GM18907 (cell line): ENCODE data around the gene NPAS3.

Experiments
- ATAC-seq: cut with Tn5 transposase; IDR thresholded peaks from one replicate; pipeline ENCODE4 v1.9.1; 2021; ENCODE audit warnings: mild to moderate bottlenecking, moderate library complexity; ENCODE audit not compliant: unreplicated experiment

NPAS3 gene

GRCh38 chr14:33241331-33241730 is 302.7 kb downstream of the NPAS3 start:
- no peak for ATAC-seq

GRCh38 chr14:33249233-33249820 is 310.6 kb downstream of the NPAS3 start:
- ATAC-seq: no peak

- no peak for ATAC-seq
These were observed 312.3 kb downstream of the NPAS3 start for GRCh38 chr14:33250963-33251362.

- no peak for ATAC-seq
These were observed 315.7 kb downstream of the NPAS3 start for GRCh38 chr14:33254342-33254741.

GRCh38 chr14:33254861-33255395 is 316.2 kb downstream of the NPAS3 start:
- no peak for ATAC-seq

- ATAC-seq: no peak
These were observed 319.1 kb downstream of the NPAS3 start for GRCh38 chr14:33257796-33258195.

GRCh38 chr14:33259764-33260163 is 321.1 kb downstream of the NPAS3 start:
- no peak for ATAC-seq

GRCh38 chr14:33271216-33271615 is 332.5 kb downstream of the NPAS3 start:
- ATAC-seq: no peak

GRCh38 chr14:33271891-33272290 is 333.2 kb downstream of the NPAS3 start:
- no peak for ATAC-seq

GRCh38 chr14:33273978-33274377 is 335.3 kb downstream of the NPAS3 start:
- no peak for ATAC-seq

GRCh38 chr14:33275879-33276278 is 337.2 kb downstream of the NPAS3 start:
- no peak for ATAC-seq

- no peak for ATAC-seq
These were observed 341.2 kb downstream of the NPAS3 start for GRCh38 chr14:33279865-33280264.

GRCh38 chr14:33280646-33281045 is 342.0 kb downstream of the NPAS3 start:
- no peak for ATAC-seq

GRCh38 chr14:33282331-33283230 is 343.9 kb downstream of the NPAS3 start:
- no peak for ATAC-seq

GRCh38 chr14:33285902-33286700 is 347.4 kb downstream of the NPAS3 start:
- ATAC-seq: no peak

- no peak for ATAC-seq
These were observed 348.5 kb downstream of the NPAS3 start for GRCh38 chr14:33287189-33287588.

GRCh38 chr14:33290641-33291040 is 352.0 kb downstream of the NPAS3 start:
- no peak for ATAC-seq

- no peak for ATAC-seq
These were observed 352.9 kb downstream of the NPAS3 start for GRCh38 chr14:33291529-33292104.

- no peak for ATAC-seq
These were observed 355.7 kb downstream of the NPAS3 start for GRCh38 chr14:33294419-33294818.

- ATAC-seq: no peak
These were observed 358.9 kb downstream of the NPAS3 start for GRCh38 chr14:33297565-33297964.

GRCh38 chr14:33307691-33308251 is 369.1 kb downstream of the NPAS3 start:
- no peak for ATAC-seq
